ENCODE results near the gene CNPPD1.

GRCh38 chr2:219174801-219175200 is 1.9 kb downstream of the CNPPD1 start:
- TF ChIP-seq CTCF (IDR thresholded peaks at IDR 0.05) (no peak), POLR2A (IDR thresholded peaks at IDR 0.05) (no peak)
